MCF 10A (cell line): ENCODE measurements around the gene NAA20. TPM values are rescaled to one million over a fixed set of nuclear protein-coding genes. Genes with fewer than 3 reads are reported as not detected.

ENCODE experiments used
- BruUV-seq: library from RNA; stranded (reverse); fragments of 400-500 nt; replicated peaks from 2 replicates; lab custom pipeline; 2021; lab: Mats Ljungman, UMichigan
- CTCF ChIA-PET: fragments of 300-600 bp; sonication (Branson Sonifier 250); formaldehyde crosslinking; extraction: SDS; loops from one replicate; lab custom pipeline; 2021; ENCODE audit warnings: antibody characterized with exemption, inconsistent platforms; lab: Yijun Ruan, JAX
- POLR2A ChIA-PET: fragments of 300-600, 350-650 bp; sonication (Branson Sonifier 250); formaldehyde crosslinking; extraction: SDS; loops from one replicate; lab custom pipeline; 2020; ENCODE audit warnings: antibody characterized with exemption, inconsistent platforms; lab: Yijun Ruan, JAX
- DNase-seq: peaks from one replicate; pipeline ENCODE4 v3.0.0-alpha.2; 2018; ENCODE audit not compliant: unreplicated experiment
- H3K27ac Mint-ChIP-seq: one replicate; pipeline ENCODE4 v1.8.0; 2022; ENCODE audit warnings: mild to moderate bottlenecking, low read depth, mixed read lengths; ENCODE audit not compliant: unreplicated experiment
- H3K27me3 Mint-ChIP-seq: one replicate; pipeline ENCODE4 v1.8.0; 2022; ENCODE audit warnings: mixed read lengths; ENCODE audit not compliant: insufficient read depth, unreplicated experiment
- H3K36me3 Mint-ChIP-seq: one replicate; pipeline ENCODE4 v1.8.0; 2022; ENCODE audit warnings: mild to moderate bottlenecking, moderate library complexity, mixed read lengths; ENCODE audit not compliant: insufficient read depth, unreplicated experiment
- H3K4me1 Mint-ChIP-seq: one replicate; pipeline ENCODE4 v1.8.0; 2022; ENCODE audit warnings: mixed read lengths; ENCODE audit not compliant: insufficient read depth, unreplicated experiment
- H3K4me3 Mint-ChIP-seq: one replicate; pipeline ENCODE4 v1.8.0; 2022; ENCODE audit warnings: mild to moderate bottlenecking, moderate library complexity, mixed read lengths; ENCODE audit not compliant: unreplicated experiment
- H3K9me3 Mint-ChIP-seq: one replicate; pipeline ENCODE4 v1.8.0; 2022; ENCODE audit warnings: mixed read lengths; ENCODE audit not compliant: unreplicated experiment
- intact Hi-C: fragments of 100-400 bp; cut with micrococcal nuclease; formaldehyde crosslinking; loops from 2 replicates; pipeline ENCODE4 v1.14.1; 2022
- total RNA-seq: library from RNA; stranded (reverse); gene quantifications from 2 replicates; pipeline ENCODE4 v1.2.3, GENCODE V29; 2022
- TF ChIP-seq, protein P1 (sequence below): fragments of 200-600 bp; IDR thresholded peaks from one replicate; pipeline ENCODE4 v1.8.0; 2022; ENCODE audit warnings: antibody characterized with exemption, mild to moderate bottlenecking; ENCODE audit not compliant: unreplicated experiment

NAA20 gene
- total RNA-seq, 1 experiment from 2014 or later, result 109 TPM

DNA sequence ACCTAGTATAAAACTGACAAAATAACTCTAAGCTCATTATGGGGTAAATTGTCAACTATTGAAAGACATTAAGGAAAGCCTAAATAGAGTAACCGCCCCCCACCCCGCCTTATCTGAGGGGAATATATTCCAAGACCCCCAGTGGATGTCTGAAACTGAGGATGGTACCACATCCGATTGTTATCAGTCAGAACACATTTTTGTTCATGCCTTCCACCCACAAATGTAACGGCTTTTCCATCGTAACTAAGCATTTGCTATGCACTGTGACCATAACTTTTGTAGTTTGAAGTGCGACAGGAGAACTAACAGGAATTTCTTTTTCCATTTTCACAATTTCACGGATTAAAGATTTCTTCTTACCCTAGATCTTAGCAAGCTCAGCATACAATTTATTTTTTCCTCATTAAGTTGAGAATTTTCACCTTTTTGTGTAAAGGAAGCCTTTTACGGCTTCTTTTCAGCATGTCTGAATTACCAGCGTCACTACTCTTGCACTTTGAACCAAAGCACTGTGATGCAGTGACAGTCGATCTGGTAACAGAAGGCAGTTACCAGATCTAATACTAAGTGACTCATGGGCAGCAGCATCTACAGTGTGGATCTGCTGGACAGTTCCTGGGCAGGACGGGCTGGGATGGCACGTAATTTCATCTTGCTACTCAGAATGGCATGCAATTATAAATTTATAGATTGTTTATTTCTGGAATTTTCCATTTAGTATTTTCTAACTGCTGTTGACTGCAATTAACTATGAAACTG is 47.0 kb downstream of the NAA20 start:
- H3K36me3 Mint-ChIP-seq, result peaks cover 4% of the 10 kb centered on the region
- no TSS peak for BruUV-seq
- H3K9me3 Mint-ChIP-seq, result no peaks in the 10 kb centered on the region
- H3K27ac Mint-ChIP-seq, result no peak overlapping the region
- H3K27me3 Mint-ChIP-seq, result peaks cover 19% of the 10 kb centered on the region
- DNase-seq, result no peak
- ChIA-PET CTCF (interaction anchor here (0.7 to 1.0 kb wide), 2 partner anchors 55 to 173 kb away, joined by 3 read pairs; no protein-coding TSS in a partner anchor), POLR2A (interaction anchor here (1.5 kb wide), 1 partner anchor 7 kb away, joined by 4 read pairs; no protein-coding TSS in a partner anchor)
- intact Hi-C loops, result no loop called here
- no peak overlapping the region for H3K4me3 Mint-ChIP-seq
- TF ChIP-seq, protein P1, sequence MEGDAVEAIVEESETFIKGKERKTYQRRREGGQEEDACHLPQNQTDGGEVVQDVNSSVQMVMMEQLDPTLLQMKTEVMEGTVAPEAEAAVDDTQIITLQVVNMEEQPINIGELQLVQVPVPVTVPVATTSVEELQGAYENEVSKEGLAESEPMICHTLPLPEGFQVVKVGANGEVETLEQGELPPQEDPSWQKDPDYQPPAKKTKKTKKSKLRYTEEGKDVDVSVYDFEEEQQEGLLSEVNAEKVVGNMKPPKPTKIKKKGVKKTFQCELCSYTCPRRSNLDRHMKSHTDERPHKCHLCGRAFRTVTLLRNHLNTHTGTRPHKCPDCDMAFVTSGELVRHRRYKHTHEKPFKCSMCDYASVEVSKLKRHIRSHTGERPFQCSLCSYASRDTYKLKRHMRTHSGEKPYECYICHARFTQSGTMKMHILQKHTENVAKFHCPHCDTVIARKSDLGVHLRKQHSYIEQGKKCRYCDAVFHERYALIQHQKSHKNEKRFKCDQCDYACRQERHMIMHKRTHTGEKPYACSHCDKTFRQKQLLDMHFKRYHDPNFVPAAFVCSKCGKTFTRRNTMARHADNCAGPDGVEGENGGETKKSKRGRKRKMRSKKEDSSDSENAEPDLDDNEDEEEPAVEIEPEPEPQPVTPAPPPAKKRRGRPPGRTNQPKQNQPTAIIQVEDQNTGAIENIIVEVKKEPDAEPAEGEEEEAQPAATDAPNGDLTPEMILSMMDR, result no peak
- H3K4me1 Mint-ChIP-seq, result no peaks in the 10 kb centered on the region

DNA sequence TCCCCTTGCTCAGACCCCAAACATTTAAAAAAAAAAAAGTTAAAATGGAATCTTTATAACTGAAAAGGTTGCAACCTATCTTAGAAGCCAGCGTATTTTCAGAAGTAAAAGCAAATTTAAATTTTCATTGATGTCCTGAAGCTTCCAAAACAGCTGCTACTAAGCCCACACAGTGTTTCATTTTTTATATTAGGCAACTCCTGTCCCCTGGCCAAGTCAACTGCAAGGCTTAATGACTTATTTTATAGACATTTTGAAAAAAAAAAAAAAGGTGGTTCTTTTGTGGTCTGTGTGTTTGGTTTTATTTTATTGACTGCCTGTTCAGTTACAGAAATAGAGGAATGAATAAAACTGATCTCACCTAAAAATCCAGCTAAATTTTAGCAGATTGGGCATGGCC is 48.2 kb downstream of the NAA20 start:
- no peaks in the 10 kb centered on the region for H3K9me3 Mint-ChIP-seq
- POLR2A ChIA-PET, result interaction anchor here (0.7 to 1.5 kb wide), 3 partner anchors 9 to 284 kb away, joined by 4 to 6 read pairs (median 4); partner anchors contain the start of genes CFAP61 and CRNKL1
- no peak for DNase-seq
- peaks cover 4% of the 10 kb centered on the region for H3K36me3 Mint-ChIP-seq
- BruUV-seq, result no TSS peak
- TF ChIP-seq, protein P1, result no peak
- H3K4me3 Mint-ChIP-seq, result no peak overlapping the region
- intact Hi-C loops, result no loop called here
- CTCF ChIA-PET, result interaction anchor here (0.6 kb wide), 2 partner anchors 173 to 1567 kb away, joined by 3 to 5 read pairs; no protein-coding TSS in a partner anchor
- no peak overlapping the region for H3K27ac Mint-ChIP-seq
- peaks cover 19% of the 10 kb centered on the region for H3K27me3 Mint-ChIP-seq
- no peaks in the 10 kb centered on the region for H3K4me1 Mint-ChIP-seq

DNA sequence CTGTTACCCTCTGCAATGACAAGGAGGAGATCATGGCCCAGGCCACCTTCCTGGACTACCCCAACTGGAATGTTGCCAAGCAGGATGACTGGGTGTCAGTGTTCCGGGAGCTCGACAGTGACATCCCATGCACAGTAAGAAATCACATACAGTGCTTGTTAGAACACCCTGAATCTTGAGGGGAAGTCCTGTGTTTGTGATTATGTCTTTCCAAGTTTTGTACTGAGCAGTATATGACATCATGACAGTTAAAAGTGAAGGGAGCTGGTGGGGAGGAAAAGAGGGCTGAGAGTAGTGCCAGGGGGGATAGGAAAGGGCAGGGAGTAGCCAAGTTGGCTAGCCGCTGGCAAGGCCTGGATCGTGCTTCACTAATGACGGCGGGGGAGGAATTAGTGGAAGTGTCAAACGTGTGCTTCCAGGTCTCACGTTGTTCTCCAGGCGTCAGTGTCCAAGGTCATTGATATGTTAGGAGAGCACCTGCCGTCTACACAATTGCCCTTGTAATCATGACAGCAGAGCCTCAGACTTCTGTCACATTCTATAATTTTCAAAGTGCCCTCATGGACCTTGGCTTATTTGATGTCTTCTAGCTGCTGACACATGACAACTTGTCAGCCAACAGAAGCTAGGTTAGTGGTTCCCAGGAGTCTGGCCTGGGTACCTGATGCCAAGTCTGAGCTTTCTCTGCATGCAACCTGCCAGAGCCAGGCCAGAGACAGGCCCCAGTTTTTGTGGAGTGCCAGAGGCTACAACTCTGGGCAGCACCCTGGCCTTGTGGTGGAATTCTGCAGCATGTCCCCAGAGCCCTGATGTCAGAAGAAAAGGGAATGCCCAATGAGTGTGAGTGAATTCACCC is 53.9 kb downstream of the NAA20 start:
- DNase-seq, result no peak
- CTCF ChIA-PET, result interaction anchor here (0.5 to 1.5 kb wide), 5 partner anchors 9 to 230 kb away, joined by 3 read pairs; no protein-coding TSS in a partner anchor
- no TSS peak for BruUV-seq

More for the DNA sequence above, 53.9 kb downstream of the NAA20 start:
- intact Hi-C loops, result no loop called here
- Mint-ChIP-seq H3K4me1 (no peaks in the 10 kb centered on the region), H3K27ac (no peak overlapping the region), H3K36me3 (no peaks in the 10 kb centered on the region), H3K4me3 (no peak overlapping the region), H3K27me3 (no peaks in the 10 kb centered on the region), H3K9me3 (no peaks in the 10 kb centered on the region)
- TF ChIP-seq, protein P1, result no peak
- POLR2A ChIA-PET, result interaction anchor here (0.6 kb wide), 1 partner anchor 69 kb away, joined by 4 read pairs; no protein-coding TSS in a partner anchor
